ENCODE measurements around the gene RABL6.

Gene RABL6

DNA sequence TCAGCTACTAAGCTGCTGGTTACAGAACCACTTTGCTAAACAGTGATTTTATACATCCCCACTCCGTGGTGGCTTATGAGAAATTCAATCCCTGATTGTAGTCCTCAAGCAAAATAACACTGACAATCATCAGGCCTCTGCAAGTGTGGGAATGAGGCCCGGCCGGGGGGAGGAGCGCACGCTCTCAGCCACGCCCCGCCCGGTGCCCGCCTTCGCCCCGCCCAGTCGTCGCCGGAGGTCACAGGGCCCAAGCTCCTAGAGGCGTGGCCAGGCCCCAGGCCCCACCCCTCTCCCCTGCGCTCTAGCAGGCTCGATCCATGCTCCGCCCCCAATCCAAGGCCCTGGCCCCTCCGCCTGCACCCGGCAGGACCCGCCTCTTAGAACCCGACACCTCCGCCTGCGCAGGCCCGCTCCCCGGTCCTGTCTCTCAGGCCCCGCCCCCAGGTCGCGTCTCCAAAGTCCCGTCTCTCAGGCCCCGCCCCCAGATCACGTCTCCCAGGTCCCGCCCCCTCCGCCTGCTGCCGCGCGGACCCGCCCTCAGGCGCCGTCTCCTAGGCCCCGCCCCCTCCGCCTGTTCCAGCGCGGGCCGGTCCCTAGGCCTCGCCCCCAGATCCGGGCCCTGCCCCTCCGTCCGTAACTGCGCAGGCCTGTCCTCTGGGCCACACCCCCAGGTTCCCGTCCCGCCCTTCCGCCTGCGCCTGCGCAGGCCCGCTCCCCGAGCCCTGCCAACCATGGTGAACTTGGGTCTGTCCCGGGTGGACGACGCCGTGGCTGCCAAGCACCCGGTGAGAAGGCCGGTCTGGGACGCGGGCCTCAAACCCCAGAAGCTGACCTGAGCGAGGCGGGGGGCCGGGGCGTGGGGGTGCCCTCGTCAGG, 16.9 kb upstream of the RABL6 start, which contains the start of gene TMEM141:
Gene TMEM141, plus strand, starts transcription at position 705 of the 876 bp plus-strand sequence. Its CDS starts 27 bp downstream, at position 732.
- H3K27me3 ChIP-seq, result no peaks in the 10 kb centered on the region
- TF ChIP-seq, protein P1, sequence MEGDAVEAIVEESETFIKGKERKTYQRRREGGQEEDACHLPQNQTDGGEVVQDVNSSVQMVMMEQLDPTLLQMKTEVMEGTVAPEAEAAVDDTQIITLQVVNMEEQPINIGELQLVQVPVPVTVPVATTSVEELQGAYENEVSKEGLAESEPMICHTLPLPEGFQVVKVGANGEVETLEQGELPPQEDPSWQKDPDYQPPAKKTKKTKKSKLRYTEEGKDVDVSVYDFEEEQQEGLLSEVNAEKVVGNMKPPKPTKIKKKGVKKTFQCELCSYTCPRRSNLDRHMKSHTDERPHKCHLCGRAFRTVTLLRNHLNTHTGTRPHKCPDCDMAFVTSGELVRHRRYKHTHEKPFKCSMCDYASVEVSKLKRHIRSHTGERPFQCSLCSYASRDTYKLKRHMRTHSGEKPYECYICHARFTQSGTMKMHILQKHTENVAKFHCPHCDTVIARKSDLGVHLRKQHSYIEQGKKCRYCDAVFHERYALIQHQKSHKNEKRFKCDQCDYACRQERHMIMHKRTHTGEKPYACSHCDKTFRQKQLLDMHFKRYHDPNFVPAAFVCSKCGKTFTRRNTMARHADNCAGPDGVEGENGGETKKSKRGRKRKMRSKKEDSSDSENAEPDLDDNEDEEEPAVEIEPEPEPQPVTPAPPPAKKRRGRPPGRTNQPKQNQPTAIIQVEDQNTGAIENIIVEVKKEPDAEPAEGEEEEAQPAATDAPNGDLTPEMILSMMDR (IDR thresholded peaks at IDR 0.05; ENCODE audit: low read depth, low read length), result no peak
- no peaks in the 10 kb centered on the region for H3K9me3 ChIP-seq
- peaks cover 29% of the 10 kb centered on the region for H3K4me1 ChIP-seq
- no peaks in the 10 kb centered on the region for H3K36me3 ChIP-seq
- H3K4me3 ChIP-seq (ENCODE audit: low read depth, low read length), result peak within 1 kb of the TSS; percentile 78
- peak; percentile 100 for DNase-seq

DNA sequence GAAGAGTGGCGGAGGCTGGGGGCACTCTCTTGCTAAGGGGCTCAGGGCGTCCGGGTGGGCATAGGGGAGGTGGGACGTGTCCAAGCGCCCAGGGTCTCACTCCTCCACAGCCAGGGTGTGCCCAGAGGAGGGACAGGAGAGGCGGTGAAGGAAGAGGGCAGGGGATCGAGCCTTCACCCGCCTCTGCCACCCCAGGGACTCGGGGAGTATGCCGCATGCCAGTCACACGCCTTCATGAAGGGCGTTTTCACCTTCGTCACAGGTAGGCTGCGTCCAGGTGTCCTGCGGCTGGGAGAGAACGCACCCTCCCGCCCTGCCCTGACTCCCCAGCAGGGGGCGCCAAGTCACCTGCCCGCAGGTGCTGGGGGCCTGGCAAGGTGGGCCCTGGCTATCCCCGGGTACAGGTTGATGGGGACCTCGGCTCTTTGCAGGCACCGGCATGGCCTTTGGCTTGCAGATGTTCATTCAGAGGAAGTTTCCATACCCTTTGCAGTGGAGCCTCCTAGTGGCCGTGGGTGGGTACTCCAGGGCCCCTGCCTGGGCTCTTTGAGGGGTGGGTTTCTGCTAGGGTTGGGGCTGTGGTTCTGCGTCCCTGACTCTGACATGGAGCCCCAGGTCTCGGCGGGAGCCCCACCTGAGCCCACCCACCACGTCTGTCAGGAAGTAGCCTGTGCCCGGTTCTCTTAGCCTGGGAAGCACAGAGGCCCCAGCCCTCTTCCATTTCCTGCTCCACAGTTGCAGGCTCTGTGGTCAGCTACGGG, 16.1 kb upstream of the RABL6 start:
- Histone ChIP-seq H3K9me3 (no peaks in the 10 kb centered on the region), H3K4me1 (peaks cover 37% of the 10 kb centered on the region), H3K4me3 (ENCODE audit: low read depth, low read length) (peak overlapping the region; percentile 78), H3K27me3 (no peaks in the 10 kb centered on the region; the same call in 1 of the 2 replicates), H3K36me3 (no peaks in the 10 kb centered on the region)
- TF ChIP-seq, protein P1 (IDR thresholded peaks at IDR 0.05; ENCODE audit: low read depth, low read length), result peak; percentile 94
- DNase-seq, result peak; percentile 62

DNA sequence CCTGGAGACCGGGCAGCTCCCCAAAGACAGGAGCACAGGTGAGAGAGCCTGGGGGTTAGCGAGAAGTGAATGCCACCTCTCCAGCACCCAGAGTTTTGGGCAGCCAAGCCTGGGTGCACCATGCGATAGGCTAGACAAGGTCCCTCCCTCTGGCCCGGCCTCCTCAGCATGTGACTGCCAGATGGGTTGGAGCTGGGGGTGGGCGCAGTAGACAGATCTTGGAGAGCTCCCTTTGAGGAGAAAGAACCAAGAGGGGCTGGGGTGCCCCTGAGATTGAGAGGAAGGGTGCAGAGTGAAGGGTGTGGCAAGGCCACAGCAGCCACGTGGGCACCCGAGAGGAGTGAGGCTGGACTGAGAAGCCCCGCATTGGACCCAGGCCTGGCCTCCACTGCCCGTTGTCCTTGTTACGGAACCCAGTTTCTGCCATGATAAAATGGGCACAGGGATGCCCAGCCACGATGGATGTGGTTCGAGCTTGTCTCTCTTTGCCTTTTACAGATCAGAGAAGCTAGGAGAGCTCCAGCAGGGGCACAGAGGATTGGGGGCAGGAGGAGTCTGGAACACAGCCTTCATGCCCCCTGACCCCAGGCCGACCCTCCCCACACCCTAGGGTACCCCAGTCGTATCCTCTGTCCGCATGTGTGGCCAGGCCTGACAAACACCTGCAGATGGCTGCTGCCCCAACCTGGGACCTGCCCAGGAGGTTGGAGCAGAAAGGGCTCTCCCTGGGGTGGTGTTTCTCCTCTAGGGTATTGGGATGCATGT, 15.2 kb upstream of the RABL6 start:
- Histone ChIP-seq H3K27me3 (no peaks in the 10 kb centered on the region; the same call in 1 of the 2 replicates), H3K4me3 (ENCODE audit: low read depth, low read length) (no peak overlapping the region), H3K4me1 (peaks cover 41% of the 10 kb centered on the region), H3K36me3 (no peaks in the 10 kb centered on the region), H3K9me3 (no peaks in the 10 kb centered on the region)
- TF ChIP-seq, protein P1 (IDR thresholded peaks at IDR 0.05; ENCODE audit: low read depth, low read length), result no peak
- DNase-seq, result no peak

DNA sequence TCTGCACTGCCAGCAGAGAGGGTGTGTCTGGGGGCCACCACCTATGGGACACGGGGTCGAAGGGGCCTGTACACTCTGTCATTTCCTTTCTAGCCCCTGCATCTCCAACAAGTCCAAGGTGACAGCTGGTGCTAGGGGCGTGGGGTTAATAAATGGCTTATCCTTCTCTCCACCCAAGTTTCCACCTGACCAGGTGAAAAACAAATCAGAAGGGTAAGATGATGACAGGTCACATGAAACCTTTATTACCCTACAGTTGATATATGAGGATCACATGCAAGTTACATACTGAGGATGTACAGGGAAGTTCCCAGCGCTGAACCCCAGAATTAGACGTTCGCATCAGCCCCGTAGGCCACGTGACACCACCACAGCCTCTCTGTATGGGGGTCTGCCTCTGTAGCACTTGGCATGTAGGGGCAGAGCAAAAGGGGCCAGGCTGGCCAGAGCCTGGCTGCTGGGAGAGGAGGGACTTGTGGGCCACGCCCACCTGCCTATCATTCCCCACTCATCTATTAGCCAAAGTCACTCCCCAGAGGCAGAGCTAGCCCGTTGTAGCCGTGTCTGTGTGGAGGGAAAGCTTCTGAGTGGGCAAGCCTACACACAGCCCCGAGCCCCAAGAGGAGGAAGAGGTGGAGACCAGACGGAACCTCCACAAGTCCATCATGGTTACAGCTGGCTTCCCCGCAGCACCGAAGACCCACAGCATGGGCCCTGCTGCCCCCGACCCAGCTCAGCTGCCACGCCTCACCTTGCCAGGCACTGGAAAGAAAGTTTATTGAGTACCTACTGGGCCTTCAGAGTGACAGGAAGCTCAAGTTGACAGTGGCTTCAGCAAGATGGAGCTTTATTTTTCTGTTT, 14.4 kb upstream of the RABL6 start:
- TF ChIP-seq, protein P1 (IDR thresholded peaks at IDR 0.05; ENCODE audit: low read depth, low read length), result no peak
- H3K36me3 ChIP-seq, result no peaks in the 10 kb centered on the region
- H3K4me3 ChIP-seq (ENCODE audit: low read depth, low read length), result no peak overlapping the region
- no peaks in the 10 kb centered on the region for H3K9me3 ChIP-seq
- peak; percentile 74 for DNase-seq
- peaks cover 43% of the 10 kb centered on the region for H3K4me1 ChIP-seq
- H3K27me3 ChIP-seq, result no peaks in the 10 kb centered on the region; the same call in 1 of the 2 replicates

DNA sequence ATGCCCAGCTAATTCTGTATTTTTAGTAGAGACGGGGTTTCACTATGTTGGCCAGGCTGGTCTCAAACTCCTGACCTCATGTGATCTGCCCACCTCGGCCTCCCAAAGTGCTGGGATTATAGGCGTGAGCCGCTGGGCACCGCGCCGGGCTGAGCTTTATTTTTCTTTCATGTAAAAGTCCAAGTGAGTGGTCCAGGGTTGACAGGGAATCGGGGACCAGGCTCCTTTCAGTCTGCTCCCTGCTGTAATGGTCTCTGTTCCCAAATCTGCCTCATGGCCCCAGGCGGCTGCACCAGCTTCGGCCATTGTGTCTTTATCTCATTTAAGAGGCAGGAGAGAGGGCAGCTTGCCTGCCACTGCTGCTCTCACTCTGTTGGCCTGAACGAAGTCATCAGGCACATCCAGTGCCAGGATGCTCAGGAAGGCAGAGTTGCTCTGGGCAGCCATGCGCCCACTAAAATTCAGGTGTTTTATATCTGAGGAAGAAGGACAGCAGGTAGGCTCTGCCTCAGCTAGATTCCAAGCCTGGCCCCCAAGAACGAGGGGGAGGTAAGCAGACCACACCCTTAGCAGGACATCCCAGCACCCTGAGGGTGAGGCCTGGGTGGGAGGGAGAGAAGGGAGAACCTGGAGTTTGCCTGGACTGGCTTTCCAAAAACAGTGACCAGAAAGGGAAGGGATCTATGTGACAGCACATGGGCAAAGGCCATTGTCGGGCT, 13.3 kb upstream of the RABL6 start:
- TF ChIP-seq, protein P1 (IDR thresholded peaks at IDR 0.05; ENCODE audit: low read depth, low read length), result no peak
- H3K36me3 ChIP-seq, result no peaks in the 10 kb centered on the region
- DNase-seq, result no peak
- no peaks in the 10 kb centered on the region; the same call in 1 of the 2 replicates for H3K27me3 ChIP-seq
- H3K9me3 ChIP-seq, result no peaks in the 10 kb centered on the region
- no peak overlapping the region for H3K4me3 ChIP-seq (ENCODE audit: low read depth, low read length)
- H3K4me1 ChIP-seq, result peaks cover 38% of the 10 kb centered on the region

Data from BE2C (cell line).